Breast epithelium (tissue), 4 donors: Measurements from ENCODE around the gene BEAN1. TPM values are rescaled to one million over a fixed set of nuclear protein-coding genes. Genes with fewer than 3 reads are reported as not detected.

Experiments used
- DNase-seq, 2 donors: peaks; one replicate each; pipeline ENCODE4 v3.0.0-alpha.2; 2019; ENCODE audit warnings: low spot score in 2 of 2
- H3K27ac ChIP-seq, 2 donors: fragments of 200-600 bp; sonication (generic) in 1 of 2; one replicate each; pipeline ENCODE4 v1.5.1; 2016 to 2019; ENCODE audit warnings: mild to moderate bottlenecking in 1 of 2
- H3K27me3 ChIP-seq, 2 donors: fragments of 200-600 bp; sonication (generic) in 1 of 2; one replicate each; pipeline versions ENCODE4 v1.5.1 to v1.6.0; 2017 to 2019; ENCODE audit warnings: control low read depth in 1 of 2, mild to moderate bottlenecking in 1 of 2
- H3K36me3 ChIP-seq: fragments of 200-600 bp; one replicate; pipeline ENCODE4 v1.5.1; 2019
- H3K4me1 ChIP-seq, 2 donors: fragments of 200-600 bp; sonication (generic); one replicate each; pipeline ENCODE4 v1.5.1; 2016 to 2019; ENCODE audit warnings: control low read depth in 1 of 2
- H3K4me3 ChIP-seq, 3 donors: fragments of 200-600 bp; sonication (generic); 1 replicate in 2 of 3; 2 replicates in 1 of 3; pipeline ENCODE4 v1.5.1; 2016 to 2019; ENCODE audit warnings: mild to moderate bottlenecking in 3 of 3, moderate library complexity in 2 of 3
- H3K9me3 ChIP-seq, 2 donors: fragments of 200-600 bp; sonication (generic) in 1 of 2; one replicate each; pipeline ENCODE4 v1.5.1; 2016 to 2019; ENCODE audit warnings: control low read depth in 1 of 2
- POLR2A ChIP-seq: fragments of 450-650 bp; IDR thresholded peaks from one replicate; pipeline ENCODE4 v1.6.1; 2016; ENCODE audit warnings: antibody characterized with exemption, mild to moderate bottlenecking, moderate library complexity
- POLR2AphosphoS5 ChIP-seq, 3 donors: sonication (generic); formaldehyde crosslinking; IDR thresholded peaks; one replicate each; pipeline ENCODE4 v1.6.1; 2017; ENCODE audit warnings: antibody characterized with exemption in 3 of 3
- intact Hi-C: fragments of 100-400 bp; cut with DNase I; formaldehyde crosslinking; loops from one replicate; pipeline ENCODE4 v1.15.1; 2023; ENCODE audit warnings: low total_unique reads
- total RNA-seq, 3 donors: library from RNA; depleted of rRNA; stranded (reverse); fragments of >200 nt; gene quantifications; one replicate each; pipeline ENCODE4 v1.1.0, GENCODE V29; 2016
- TF ChIP-seq, protein P1 (sequence below), 3 donors: fragments of 450-650 bp; IDR thresholded peaks; one replicate each; pipeline ENCODE4 v1.5.1; 2016 to 2017; ENCODE audit warnings: antibody characterized with exemption in 3 of 3, mild to moderate bottlenecking in 3 of 3, moderate library complexity in 3 of 3

The BEAN1 gene
- total RNA-seq, 3 donors from 2014 or later, result 0.16 to 3.5 TPM; not detected in 1

DNA sequence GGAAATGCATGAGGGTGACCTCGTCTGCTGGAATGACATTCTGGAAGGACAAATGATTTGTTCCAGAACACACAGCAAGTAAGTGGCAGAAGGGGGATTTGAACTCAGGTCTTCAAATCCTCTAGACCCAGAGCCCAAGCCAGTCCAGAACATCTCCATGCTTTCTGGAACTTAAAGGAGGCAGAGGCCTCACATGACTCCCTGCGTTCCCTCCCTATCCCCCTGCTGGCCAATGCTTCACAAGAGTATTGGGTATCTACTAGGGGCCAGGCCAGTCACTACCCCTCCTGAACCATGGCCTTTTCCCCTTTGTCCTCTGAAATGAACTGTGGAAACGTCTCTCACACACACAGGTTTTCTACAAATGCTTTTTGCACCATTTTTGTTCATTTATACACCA, 7.6 kb upstream of the BEAN1 start:
- no peaks in the 10 kb centered on the region for H3K36me3 ChIP-seq
- TF ChIP-seq POLR2A (no peak), POLR2AphosphoS5 (IDR thresholded peaks at IDR 0.05) (no peak)
- TF ChIP-seq, protein P1, sequence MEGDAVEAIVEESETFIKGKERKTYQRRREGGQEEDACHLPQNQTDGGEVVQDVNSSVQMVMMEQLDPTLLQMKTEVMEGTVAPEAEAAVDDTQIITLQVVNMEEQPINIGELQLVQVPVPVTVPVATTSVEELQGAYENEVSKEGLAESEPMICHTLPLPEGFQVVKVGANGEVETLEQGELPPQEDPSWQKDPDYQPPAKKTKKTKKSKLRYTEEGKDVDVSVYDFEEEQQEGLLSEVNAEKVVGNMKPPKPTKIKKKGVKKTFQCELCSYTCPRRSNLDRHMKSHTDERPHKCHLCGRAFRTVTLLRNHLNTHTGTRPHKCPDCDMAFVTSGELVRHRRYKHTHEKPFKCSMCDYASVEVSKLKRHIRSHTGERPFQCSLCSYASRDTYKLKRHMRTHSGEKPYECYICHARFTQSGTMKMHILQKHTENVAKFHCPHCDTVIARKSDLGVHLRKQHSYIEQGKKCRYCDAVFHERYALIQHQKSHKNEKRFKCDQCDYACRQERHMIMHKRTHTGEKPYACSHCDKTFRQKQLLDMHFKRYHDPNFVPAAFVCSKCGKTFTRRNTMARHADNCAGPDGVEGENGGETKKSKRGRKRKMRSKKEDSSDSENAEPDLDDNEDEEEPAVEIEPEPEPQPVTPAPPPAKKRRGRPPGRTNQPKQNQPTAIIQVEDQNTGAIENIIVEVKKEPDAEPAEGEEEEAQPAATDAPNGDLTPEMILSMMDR (IDR thresholded peaks at IDR 0.05), result no peak
- no peak overlapping the region for H3K4me3 ChIP-seq
- no peak overlapping the region for H3K27ac ChIP-seq
- no peaks in the 10 kb centered on the region for H3K9me3 ChIP-seq
- no peaks in the 10 kb centered on the region for H3K4me1 ChIP-seq
- no peaks in the 10 kb centered on the region for H3K27me3 ChIP-seq
- intact Hi-C loops, result no loop called here
- DNase-seq, result no peak

DNA sequence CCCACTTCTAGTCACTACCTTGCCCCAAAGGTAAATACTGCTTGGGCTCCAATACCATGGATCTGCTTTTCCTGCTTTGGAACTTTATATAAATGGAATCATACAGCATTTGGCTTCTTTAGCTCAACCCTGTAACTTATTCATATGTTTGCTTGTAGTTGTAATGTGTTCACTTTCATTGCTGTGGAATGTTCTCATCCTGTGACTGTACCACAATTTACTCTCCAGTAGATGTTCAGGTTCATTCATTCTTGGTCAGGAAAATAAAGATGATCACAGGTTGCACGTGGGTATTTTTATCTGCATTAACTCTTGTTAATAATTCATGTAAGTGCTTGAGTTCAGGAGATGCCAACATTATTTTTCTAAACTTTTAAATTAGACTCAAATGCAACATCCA, 6.7 kb upstream of the BEAN1 start:
- Histone ChIP-seq H3K4me3 (no peak overlapping the region), H3K4me1 (no peaks in the 10 kb centered on the region), H3K27me3 (no peaks in the 10 kb centered on the region), H3K27ac (no peak overlapping the region), H3K36me3 (no peaks in the 10 kb centered on the region), H3K9me3 (no peaks in the 10 kb centered on the region)
- intact Hi-C loops, result no loop called here
- DNase-seq, result no peak
- no peak for TF ChIP-seq POLR2AphosphoS5 (IDR thresholded peaks at IDR 0.05)
- TF ChIP-seq POLR2A, result no peak
- TF ChIP-seq, protein P1 (IDR thresholded peaks at IDR 0.05), result no peak

GRCh38 chr16:66421891-66422290, 5.2 kb upstream of the BEAN1 start:
- intact Hi-C loops, result no loop called here
- H3K4me1 ChIP-seq, result peaks cover 0 to 4% of the 10 kb centered on the region in 2 donors
- H3K27me3 ChIP-seq, result peaks cover 2 to 8% of the 10 kb centered on the region in 2 donors
- H3K4me3 ChIP-seq, result no peak overlapping the region
- no peaks in the 10 kb centered on the region for H3K36me3 ChIP-seq
- H3K27ac ChIP-seq, result no peak overlapping the region
- H3K9me3 ChIP-seq, result no peaks in the 10 kb centered on the region
- TF ChIP-seq POLR2AphosphoS5 (IDR thresholded peaks at IDR 0.05), result no peak
- TF ChIP-seq, protein P1 (IDR thresholded peaks at IDR 0.05), result no peak
- no peak for TF ChIP-seq POLR2A
- no peak for DNase-seq

DNA sequence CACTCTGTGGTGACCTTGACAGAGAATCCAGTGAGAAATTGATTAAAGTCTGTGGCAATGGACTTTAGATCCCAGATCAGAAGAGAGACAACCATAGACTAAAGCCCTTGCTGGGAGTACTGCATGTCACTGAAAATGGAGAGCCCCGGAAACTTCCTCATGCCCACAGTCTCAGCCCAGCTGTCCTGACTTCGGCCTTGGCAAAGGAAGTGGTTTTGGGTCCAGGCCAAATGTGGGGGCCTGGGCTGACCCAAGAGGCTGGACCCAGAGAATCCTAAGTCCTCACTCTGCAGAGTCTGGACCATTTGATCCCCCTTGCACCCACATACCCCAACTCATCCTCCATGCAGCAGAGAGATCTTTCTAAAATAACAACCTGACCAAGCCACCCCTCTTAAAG, 4.7 kb upstream of the BEAN1 start:
- no peak for DNase-seq
- TF ChIP-seq, protein P1 (IDR thresholded peaks at IDR 0.05), result no peak
- TF ChIP-seq POLR2A, result no peak
- no peak for TF ChIP-seq POLR2AphosphoS5 (IDR thresholded peaks at IDR 0.05)
- peaks cover 0 to 4% of the 10 kb centered on the region in 2 donors for H3K4me1 ChIP-seq
- H3K4me3 ChIP-seq, result no peak overlapping the region
- intact Hi-C loops, result no loop called here
- no peak overlapping the region for H3K27ac ChIP-seq
- H3K9me3 ChIP-seq, result no peaks in the 10 kb centered on the region
- H3K27me3 ChIP-seq, result peaks cover 2 to 8% of the 10 kb centered on the region in 2 donors
- H3K36me3 ChIP-seq, result no peaks in the 10 kb centered on the region

DNA sequence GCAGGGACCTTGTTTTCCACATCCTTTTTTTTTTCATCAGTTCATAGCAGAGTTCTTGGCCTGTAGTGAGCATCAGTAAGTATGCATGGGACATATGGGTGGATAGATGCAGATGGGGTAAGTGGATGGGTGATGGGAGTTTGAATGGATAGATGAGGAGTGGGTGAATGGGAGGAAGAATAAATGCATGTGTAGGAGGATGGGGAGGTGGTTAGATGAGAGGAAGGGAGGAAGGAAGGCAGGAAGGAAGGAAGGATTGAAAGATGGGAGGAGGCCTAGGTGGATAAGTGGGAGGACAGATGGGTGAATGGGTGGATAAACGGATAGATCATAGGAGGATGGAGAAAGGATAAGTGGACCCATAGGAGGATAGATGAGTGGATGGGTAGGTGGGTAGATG, 3.9 kb upstream of the BEAN1 start:
- Histone ChIP-seq H3K9me3 (no peaks in the 10 kb centered on the region), H3K27me3 (peaks cover 2 to 8% of the 10 kb centered on the region in 2 donors), H3K4me1 (peaks cover 0 to 4% of the 10 kb centered on the region in 2 donors), H3K4me3 (no peak overlapping the region), H3K27ac (no peak overlapping the region), H3K36me3 (no peaks in the 10 kb centered on the region)
- TF ChIP-seq POLR2A (no peak), POLR2AphosphoS5 (IDR thresholded peaks at IDR 0.05) (no peak)
- TF ChIP-seq, protein P1 (IDR thresholded peaks at IDR 0.05), result no peak
- intact Hi-C loops, result no loop called here
- no peak for DNase-seq
